RWPE2 (cell line): Measurements from ENCODE around the gene ANKLE2.

Source experiments
- ATAC-seq: fragments of 200-7000 bp; cut with Tn5 transposase; 3 replicates; pipeline ENCODE4 v1.9.1; 2021; ENCODE audit warnings: low read depth
- DNase-seq: peaks from one replicate; pipeline ENCODE4 v3.0.0-alpha.2; 2020; ENCODE audit warnings: low spot score
- H3K27ac ChIP-seq: fragments of 450-650 bp; 2 replicates; pipeline ENCODE4 v1.5.1; 2017; ENCODE audit warnings: mild to moderate bottlenecking; ENCODE audit not compliant: poor library complexity, severe bottlenecking
- H3K27me3 ChIP-seq: fragments of 250-450 bp; sonication (Bioruptor Pico); 2 replicates; pipeline ENCODE4 v1.5.1; 2021; ENCODE audit warnings: mild to moderate bottlenecking, moderate library complexity; ENCODE audit not compliant: insufficient read depth, poor library complexity, severe bottlenecking
- H3K36me3 ChIP-seq: fragments of 250-450 bp; sonication (Bioruptor Pico); 2 replicates; pipeline ENCODE4 v1.5.1; 2020; ENCODE audit warnings: low read depth, mild to moderate bottlenecking, moderate library complexity
- H3K4me1 ChIP-seq: fragments of 250-450 bp; sonication (Bioruptor Pico); 2 replicates; pipeline ENCODE4 v1.5.1; 2021; ENCODE audit warnings: mild to moderate bottlenecking, moderate library complexity; ENCODE audit not compliant: insufficient read depth, poor library complexity, severe bottlenecking
- H3K4me3 ChIP-seq: fragments of 250-450 bp; sonication (Bioruptor Pico); 2 replicates; pipeline ENCODE4 v1.5.1; 2021; ENCODE audit warnings: mild to moderate bottlenecking, moderate library complexity; ENCODE audit not compliant: severe bottlenecking
- H3K9me3 ChIP-seq: fragments of 250-450 bp; sonication (Bioruptor Pico); 2 replicates; pipeline ENCODE4 v1.5.1; 2021; ENCODE audit warnings: mild to moderate bottlenecking, moderate library complexity; ENCODE audit not compliant: severe bottlenecking
- TF ChIP-seq, protein P1 (sequence below): fragments of 450-650 bp; IDR thresholded peaks from one replicate; pipeline ENCODE4 v1.5.1; 2017; ENCODE audit warnings: mild to moderate bottlenecking, moderate library complexity; ENCODE audit not compliant: poor library complexity, severe bottlenecking

The ANKLE2 gene

DNA sequence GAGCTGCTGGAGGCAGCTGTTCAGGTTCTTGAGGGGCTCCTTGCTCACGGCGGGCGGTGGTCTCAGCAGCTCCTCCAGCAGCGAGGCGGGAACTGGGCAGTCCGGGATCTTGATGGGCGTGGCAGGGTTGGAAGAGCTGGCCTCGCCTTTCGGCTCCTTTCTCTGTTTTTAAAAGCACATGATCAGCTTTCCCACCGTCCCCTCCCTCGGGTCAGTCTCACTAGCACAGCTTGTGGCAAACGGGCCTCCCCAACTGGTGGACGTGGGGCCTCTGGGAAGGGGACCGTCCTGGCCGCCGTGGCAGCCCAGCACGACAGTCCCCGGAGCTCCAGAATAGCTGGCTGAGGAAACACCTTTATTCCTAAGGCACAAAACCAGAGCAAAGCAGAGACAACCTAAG is 12.5 kb upstream of the ANKLE2 start:
- H3K4me1 ChIP-seq: no peaks in the 10 kb centered on the region
- H3K36me3 ChIP-seq: peaks cover 73% of the 10 kb centered on the region
- DNase-seq (no peak), ATAC-seq (no peak)
- no peaks in the 10 kb centered on the region for H3K9me3 ChIP-seq
- no peaks in the 10 kb centered on the region for H3K27me3 ChIP-seq
- TF ChIP-seq, protein P1, sequence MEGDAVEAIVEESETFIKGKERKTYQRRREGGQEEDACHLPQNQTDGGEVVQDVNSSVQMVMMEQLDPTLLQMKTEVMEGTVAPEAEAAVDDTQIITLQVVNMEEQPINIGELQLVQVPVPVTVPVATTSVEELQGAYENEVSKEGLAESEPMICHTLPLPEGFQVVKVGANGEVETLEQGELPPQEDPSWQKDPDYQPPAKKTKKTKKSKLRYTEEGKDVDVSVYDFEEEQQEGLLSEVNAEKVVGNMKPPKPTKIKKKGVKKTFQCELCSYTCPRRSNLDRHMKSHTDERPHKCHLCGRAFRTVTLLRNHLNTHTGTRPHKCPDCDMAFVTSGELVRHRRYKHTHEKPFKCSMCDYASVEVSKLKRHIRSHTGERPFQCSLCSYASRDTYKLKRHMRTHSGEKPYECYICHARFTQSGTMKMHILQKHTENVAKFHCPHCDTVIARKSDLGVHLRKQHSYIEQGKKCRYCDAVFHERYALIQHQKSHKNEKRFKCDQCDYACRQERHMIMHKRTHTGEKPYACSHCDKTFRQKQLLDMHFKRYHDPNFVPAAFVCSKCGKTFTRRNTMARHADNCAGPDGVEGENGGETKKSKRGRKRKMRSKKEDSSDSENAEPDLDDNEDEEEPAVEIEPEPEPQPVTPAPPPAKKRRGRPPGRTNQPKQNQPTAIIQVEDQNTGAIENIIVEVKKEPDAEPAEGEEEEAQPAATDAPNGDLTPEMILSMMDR: no peak
- no peak overlapping the region for H3K27ac ChIP-seq
- H3K4me3 ChIP-seq: no peak overlapping the region

DNA sequence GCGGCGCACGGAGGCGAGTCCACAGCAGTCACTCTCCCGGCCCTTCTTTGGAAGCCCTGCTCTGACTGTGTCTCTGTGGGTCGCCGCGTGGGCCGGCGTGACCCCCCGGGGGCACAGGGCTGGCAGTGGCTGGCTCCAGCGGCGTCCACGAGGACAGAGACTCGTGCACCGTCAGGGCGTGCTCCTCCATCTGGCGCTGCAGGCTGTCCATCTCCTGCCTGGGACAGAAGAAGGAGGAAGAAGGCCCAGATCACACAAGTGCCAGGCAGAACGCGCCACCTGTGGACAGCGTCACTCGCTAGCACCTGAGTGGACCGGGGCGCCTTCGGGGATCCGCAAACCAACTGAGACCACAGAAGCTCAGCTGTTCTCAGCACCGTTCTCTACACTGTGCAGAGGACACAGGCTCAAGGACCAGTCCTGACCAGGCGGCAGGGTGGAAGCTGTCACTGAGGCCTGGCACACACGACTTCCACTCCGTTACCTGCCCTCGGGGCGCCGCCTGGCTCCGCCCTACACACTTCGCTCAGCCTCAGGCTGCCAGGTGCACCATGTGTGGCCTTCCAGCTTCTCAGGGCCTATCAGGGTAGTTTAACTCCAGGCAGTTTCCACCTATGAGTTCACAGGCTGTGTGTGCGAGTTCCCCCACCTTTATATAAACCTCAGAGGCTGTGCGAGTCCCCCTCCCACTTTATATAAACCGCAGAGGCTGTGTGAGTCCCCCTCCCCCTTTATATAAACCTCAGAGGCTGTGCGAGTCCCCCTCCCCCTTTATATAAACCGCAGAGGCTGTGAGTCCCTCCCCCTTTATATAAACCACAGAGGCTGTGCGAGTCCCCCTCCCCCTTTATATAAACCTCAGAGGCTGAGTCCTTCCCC is 11.7 kb upstream of the ANKLE2 start:
- DNase-seq: no peak
- Histone ChIP-seq H3K27me3 (no peaks in the 10 kb centered on the region), H3K4me1 (no peaks in the 10 kb centered on the region), H3K36me3 (peaks cover 72% of the 10 kb centered on the region), H3K9me3 (no peaks in the 10 kb centered on the region), H3K4me3 (no peak overlapping the region), H3K27ac (no peak overlapping the region)
- ATAC-seq: no peak
- TF ChIP-seq, protein P1: no peak

DNA sequence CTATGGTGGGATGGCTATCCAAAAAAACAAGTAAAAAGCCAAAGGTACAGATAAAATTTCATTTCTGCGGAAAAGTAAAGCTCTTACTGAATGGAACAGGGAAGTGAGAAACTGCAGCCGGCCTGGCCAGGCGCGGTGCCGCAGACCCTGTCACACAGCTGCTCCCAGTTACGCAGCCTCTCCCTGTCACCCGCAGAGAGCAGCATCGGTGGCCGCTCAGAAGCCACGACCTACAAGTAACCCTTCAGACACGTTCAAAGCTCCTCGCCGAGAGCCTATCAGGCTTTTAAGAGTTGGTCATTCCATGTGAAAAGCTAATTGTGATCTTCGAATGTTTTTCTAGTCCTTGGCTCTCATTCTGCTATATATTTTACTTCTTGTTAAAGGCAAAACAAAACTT is 11.0 kb upstream of the ANKLE2 start:
- Histone ChIP-seq H3K27me3 (no peaks in the 10 kb centered on the region), H3K36me3 (peaks cover 65% of the 10 kb centered on the region), H3K4me1 (no peaks in the 10 kb centered on the region), H3K4me3 (no peak overlapping the region), H3K27ac (no peak overlapping the region), H3K9me3 (no peaks in the 10 kb centered on the region)
- TF ChIP-seq, protein P1: no peak
- no peak for DNase-seq
- ATAC-seq: no peak

DNA sequence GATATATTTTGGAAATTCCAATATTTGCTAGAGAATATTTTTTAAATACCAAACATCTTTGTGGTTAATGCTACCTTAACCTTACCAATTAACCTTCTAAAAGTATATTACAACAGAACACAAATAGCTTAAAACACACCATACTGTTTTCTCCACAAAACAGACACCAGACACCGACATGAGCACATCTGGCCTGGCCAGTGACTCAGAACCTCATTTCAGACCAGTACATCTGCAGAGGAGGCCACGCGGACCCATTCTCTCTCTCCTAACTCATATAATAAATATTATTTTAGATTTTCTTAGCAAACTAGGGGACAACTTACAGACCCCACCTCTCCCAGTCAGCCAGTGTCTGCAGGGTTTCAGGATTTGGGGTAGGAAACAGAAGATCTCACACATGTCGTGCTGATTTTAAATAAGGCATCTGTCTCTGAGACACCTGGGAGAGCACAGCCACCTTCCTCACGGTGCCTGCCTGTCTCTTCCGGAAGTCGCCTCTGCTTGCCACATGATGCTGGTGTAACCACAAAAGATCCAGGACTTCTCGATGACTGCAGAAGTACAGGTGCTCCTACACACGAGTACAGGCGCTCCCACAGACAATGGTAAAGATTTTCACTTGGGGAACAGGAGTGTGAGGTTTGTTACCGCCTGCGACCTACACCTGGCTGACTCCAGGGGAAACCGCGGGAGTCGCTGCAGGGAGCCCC is 9.7 kb upstream of the ANKLE2 start:
- H3K4me1 ChIP-seq: no peaks in the 10 kb centered on the region
- no peak for DNase-seq
- TF ChIP-seq, protein P1: no peak
- no peaks in the 10 kb centered on the region for H3K9me3 ChIP-seq
- H3K4me3 ChIP-seq: no peak overlapping the region
- no peak for ATAC-seq
- peaks cover 54% of the 10 kb centered on the region for H3K36me3 ChIP-seq
- no peaks in the 10 kb centered on the region for H3K27me3 ChIP-seq
- no peak overlapping the region for H3K27ac ChIP-seq
